MM.1S (cell line): ENCODE data around the gene STYXL1.

Experiments used
- CTCF ChIP-seq: fragments of 300-600 bp; sonication (generic); IDR thresholded peaks from 2 replicates; pipeline ENCODE4 v1.5.1; 2016; ENCODE audit warnings: antibody characterized with exemption, low read length, mixed read lengths
- EZH2 ChIP-seq: fragments of 300-600 bp; sonication (generic); optimal IDR thresholded peaks from 2 replicates; pipeline ENCODE3; 2017; ENCODE audit warnings: low read depth, mild to moderate bottlenecking, antibody characterized with exemption, low read length, mixed read lengths

- TF ChIP-seq CTCF (no peak), EZH2 (no peak)
Observed at GRCh38 chr7:75968012-75968411, 79.8 kb downstream of the STYXL1 start.
